ENCODE measurements around the gene GLRA2.

DNA sequence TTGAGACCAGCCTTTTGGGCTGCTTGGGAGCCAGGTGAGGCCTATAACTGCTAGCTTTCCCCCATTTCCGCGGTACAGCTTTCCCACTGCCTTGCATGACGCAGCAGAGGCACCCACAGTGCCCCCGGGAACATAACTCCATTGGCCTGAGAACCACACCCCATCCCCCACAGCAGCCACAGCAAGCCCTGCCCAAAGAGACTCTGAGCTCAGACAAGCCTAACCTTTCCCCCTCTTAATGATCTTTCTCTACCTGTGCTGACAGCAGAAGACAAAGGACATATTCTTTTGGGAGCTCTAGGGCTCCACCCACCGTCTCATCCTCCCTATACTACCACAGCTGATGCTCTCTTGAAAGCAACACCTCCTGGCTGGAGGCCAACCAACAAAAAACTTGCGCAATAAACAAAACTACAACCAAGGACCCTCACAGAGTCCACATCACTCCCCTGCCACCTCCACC lies 228.7 kb downstream of the GLRA2 start:
- TF ChIP-seq EP300 (IDR thresholded peaks at IDR 0.05; ENCODE audit: borderline replicate concordance in 1 of 2, low read depth in 1 of 2, low read length in 1 of 2) (no peak), TEAD4 (IDR thresholded peaks at IDR 0.05; ENCODE audit: borderline replicate concordance, insufficient read depth) (no peak), ELF1 (IDR thresholded peaks at IDR 0.05) (no peak)
- TF ChIP-seq, protein P1, sequence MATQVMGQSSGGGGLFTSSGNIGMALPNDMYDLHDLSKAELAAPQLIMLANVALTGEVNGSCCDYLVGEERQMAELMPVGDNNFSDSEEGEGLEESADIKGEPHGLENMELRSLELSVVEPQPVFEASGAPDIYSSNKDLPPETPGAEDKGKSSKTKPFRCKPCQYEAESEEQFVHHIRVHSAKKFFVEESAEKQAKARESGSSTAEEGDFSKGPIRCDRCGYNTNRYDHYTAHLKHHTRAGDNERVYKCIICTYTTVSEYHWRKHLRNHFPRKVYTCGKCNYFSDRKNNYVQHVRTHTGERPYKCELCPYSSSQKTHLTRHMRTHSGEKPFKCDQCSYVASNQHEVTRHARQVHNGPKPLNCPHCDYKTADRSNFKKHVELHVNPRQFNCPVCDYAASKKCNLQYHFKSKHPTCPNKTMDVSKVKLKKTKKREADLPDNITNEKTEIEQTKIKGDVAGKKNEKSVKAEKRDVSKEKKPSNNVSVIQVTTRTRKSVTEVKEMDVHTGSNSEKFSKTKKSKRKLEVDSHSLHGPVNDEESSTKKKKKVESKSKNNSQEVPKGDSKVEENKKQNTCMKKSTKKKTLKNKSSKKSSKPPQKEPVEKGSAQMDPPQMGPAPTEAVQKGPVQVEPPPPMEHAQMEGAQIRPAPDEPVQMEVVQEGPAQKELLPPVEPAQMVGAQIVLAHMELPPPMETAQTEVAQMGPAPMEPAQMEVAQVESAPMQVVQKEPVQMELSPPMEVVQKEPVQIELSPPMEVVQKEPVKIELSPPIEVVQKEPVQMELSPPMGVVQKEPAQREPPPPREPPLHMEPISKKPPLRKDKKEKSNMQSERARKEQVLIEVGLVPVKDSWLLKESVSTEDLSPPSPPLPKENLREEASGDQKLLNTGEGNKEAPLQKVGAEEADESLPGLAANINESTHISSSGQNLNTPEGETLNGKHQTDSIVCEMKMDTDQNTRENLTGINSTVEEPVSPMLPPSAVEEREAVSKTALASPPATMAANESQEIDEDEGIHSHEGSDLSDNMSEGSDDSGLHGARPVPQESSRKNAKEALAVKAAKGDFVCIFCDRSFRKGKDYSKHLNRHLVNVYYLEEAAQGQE (IDR thresholded peaks at IDR 0.05; ENCODE audit: low read depth, low read length) = no peak
- TF ChIP-seq, protein P2, sequence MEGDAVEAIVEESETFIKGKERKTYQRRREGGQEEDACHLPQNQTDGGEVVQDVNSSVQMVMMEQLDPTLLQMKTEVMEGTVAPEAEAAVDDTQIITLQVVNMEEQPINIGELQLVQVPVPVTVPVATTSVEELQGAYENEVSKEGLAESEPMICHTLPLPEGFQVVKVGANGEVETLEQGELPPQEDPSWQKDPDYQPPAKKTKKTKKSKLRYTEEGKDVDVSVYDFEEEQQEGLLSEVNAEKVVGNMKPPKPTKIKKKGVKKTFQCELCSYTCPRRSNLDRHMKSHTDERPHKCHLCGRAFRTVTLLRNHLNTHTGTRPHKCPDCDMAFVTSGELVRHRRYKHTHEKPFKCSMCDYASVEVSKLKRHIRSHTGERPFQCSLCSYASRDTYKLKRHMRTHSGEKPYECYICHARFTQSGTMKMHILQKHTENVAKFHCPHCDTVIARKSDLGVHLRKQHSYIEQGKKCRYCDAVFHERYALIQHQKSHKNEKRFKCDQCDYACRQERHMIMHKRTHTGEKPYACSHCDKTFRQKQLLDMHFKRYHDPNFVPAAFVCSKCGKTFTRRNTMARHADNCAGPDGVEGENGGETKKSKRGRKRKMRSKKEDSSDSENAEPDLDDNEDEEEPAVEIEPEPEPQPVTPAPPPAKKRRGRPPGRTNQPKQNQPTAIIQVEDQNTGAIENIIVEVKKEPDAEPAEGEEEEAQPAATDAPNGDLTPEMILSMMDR (IDR thresholded peaks at IDR 0.05) = no peak
